ENCODE data around the gene MCUR1. TPM values are rescaled to one million over a fixed set of nuclear protein-coding genes. Genes with fewer than 3 reads are reported as not detected.

MCUR1 gene
- total and polyA plus RNA-seq, 10 of the 15 experiments (the other 5 are each of a cell fraction or from before 2014, with no cell fraction given) = 4.4 to 43.9 (median 18.3) TPM

DNA sequence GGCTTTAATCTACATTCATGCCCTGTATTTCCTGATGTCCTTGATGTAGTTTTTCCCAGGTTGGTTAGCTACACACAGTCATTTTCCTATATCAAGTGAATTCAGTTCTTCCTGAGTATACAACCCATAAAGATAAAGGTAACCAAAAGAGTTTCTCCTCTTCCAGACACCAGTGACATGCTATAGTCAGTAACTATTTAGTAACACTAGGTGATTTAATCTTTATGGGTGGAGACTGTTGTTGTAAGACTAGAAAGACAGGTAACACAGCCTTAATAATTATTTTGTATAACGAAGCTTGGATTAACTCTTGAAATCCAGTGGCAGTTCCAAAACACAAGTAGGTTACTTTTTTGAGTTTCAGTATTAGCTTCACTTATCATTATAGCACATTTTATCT is 17.6 kb downstream of the MCUR1 start:
- H3K27me3 ChIP-seq (replicated peaks in 1 of 2; ENCODE audit: control insufficient read depth in 2 of 2, insufficient read depth in 2 of 2, low read length in 1 of 2) = no peaks in the 10 kb centered on the region
- H4K20me1 ChIP-seq (ENCODE audit: control insufficient read depth, insufficient read depth) = no peaks in the 10 kb centered on the region
- H3K4me1 ChIP-seq (ENCODE audit: control insufficient read depth, insufficient read depth, low read length) = peaks cover 8% of the 10 kb centered on the region; the same call in 1 of the 2 replicates
- TF ChIP-seq, protein P1, sequence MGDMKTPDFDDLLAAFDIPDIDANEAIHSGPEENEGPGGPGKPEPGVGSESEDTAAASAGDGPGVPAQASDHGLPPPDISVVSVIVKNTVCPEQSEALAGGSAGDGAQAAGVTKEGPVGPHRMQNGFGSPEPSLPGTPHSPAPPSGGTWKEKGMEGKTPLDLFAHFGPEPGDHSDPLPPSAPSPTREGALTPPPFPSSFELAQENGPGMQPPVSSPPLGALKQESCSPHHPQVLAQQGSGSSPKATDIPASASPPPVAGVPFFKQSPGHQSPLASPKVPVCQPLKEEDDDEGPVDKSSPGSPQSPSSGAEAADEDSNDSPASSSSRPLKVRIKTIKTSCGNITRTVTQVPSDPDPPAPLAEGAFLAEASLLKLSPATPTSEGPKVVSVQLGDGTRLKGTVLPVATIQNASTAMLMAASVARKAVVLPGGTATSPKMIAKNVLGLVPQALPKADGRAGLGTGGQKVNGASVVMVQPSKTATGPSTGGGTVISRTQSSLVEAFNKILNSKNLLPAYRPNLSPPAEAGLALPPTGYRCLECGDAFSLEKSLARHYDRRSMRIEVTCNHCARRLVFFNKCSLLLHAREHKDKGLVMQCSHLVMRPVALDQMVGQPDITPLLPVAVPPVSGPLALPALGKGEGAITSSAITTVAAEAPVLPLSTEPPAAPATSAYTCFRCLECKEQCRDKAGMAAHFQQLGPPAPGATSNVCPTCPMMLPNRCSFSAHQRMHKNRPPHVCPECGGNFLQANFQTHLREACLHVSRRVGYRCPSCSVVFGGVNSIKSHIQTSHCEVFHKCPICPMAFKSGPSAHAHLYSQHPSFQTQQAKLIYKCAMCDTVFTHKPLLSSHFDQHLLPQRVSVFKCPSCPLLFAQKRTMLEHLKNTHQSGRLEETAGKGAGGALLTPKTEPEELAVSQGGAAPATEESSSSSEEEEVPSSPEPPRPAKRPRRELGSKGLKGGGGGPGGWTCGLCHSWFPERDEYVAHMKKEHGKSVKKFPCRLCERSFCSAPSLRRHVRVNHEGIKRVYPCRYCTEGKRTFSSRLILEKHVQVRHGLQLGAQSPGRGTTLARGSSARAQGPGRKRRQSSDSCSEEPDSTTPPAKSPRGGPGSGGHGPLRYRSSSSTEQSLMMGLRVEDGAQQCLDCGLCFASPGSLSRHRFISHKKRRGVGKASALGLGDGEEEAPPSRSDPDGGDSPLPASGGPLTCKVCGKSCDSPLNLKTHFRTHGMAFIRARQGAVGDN (IDR thresholded peaks at IDR 0.05) = no peak
- no peak for TF ChIP-seq CBFB (IDR thresholded peaks at IDR 0.05; ENCODE audit: low read depth)
- TF ChIP-seq TBL1XR1 (IDR thresholded peaks at IDR 0.05; ENCODE audit: low read depth, low read length) = no peak
- no peak for DNase-seq (ENCODE audit: low read depth, low spot score)
- WGBS (ENCODE audit: insufficient coverage, insufficient replicate concordance, low lambda C conversion rate, missing lambda C conversion rate) = 50% methylated on average over 1 of the region's 1 CpG
- no peaks in the 10 kb centered on the region for H3K79me2 ChIP-seq (ENCODE audit: control insufficient read depth, insufficient read depth, low read length)
- no TSS peak for BruUV-seq (replicated peaks)
- in situ Hi-C loops (cut with MboI) (no loop called here), intact Hi-C loops (cut with micrococcal nuclease; ENCODE audit: unreplicated experiment) (loop anchor here (5.0 to 10.0 kb wide), 4 partner anchors 76 to 348 kb away; no protein-coding TSS in a partner anchor)
- no peak overlapping the region for H3K4me3 ChIP-seq
- no peak overlapping the region for H3K9ac ChIP-seq (ENCODE audit: control insufficient read depth, insufficient read depth, low read length)
- no peak for FAIRE-seq
- ChIA-PET SMC1A (ENCODE audit: uncharacterized antibody, unreplicated experiment) (interaction anchor here (0.8 to 2.4 kb wide), 7 partner anchors 11 to 348 kb away, joined by 3 to 7 read pairs (median 3); no protein-coding TSS in a partner anchor), RAD21 (ENCODE audit: unreplicated experiment) (interaction anchor here (5.2 kb wide), 1 partner anchor 270 kb away, joined by 41 read pairs; no protein-coding TSS in a partner anchor), CTCF (interaction anchor here (0.7 to 4.2 kb wide), 8 partner anchors 11 to 342 kb away, joined by 3 to 39 read pairs (median 11); partner anchors contain the start of genes MCUR1 and NOL7), POLR2A (no interaction called here)
- peaks cover 3 to 19% of the 10 kb centered on the region in 2 experiments for H3K36me3 ChIP-seq (ENCODE audit: control insufficient read depth in 2 of 2, insufficient read depth in 2 of 2, low read length in 1 of 2)
- H3K4me2 ChIP-seq (ENCODE audit: control insufficient read depth, insufficient read depth) = no peak overlapping the region
- no peak for ATAC-seq
- no peak overlapping the region for H3K27ac ChIP-seq (ENCODE audit: control insufficient read depth, insufficient read depth)
- H3K9me3 ChIP-seq (replicated peaks; ENCODE audit: control insufficient read depth, insufficient read depth, low read length) = no peaks in the 10 kb centered on the region
- no peak overlapping the region for H2AFZ ChIP-seq (ENCODE audit: control insufficient read depth, low read depth, low read length)

Measured in GM12878 (cell line).